HL-60/S4 treated with phorbol 12-myristate 13-acetate at 8.2 ng/mL for 4 days and 3 days (cell line): Measurements from ENCODE around the gene TUBG2.

Source experiments
- in situ Hi-C: fragments of 300-500 bp; cut with MboI; formaldehyde crosslinking; loops from 2 replicates; pipeline ENCODE4 v1.15.0; 2022; ENCODE audit warnings: low sequenced_read_pairs

TUBG2 gene

DNA sequence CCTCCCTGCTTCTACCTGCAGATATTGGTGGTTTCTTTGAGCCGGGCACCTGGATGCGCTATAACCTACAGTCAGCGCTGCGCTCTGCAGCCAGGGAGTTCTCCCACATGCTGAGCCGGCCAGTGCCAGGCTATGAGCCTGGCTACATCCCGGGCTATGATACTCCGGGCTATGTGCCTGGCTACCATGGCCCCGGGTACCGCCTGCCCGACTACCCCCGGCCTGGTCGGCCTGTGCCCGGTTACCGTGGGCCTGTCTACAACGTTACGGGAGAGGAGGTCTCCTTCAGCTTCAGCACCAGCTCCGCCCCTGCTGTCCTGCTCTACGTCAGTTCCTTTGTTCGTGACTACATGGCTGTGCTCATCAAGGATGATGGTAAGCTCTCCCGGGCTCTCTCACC, 36.4 kb downstream of the TUBG2 start:
- in situ Hi-C loops: no loop called here

DNA sequence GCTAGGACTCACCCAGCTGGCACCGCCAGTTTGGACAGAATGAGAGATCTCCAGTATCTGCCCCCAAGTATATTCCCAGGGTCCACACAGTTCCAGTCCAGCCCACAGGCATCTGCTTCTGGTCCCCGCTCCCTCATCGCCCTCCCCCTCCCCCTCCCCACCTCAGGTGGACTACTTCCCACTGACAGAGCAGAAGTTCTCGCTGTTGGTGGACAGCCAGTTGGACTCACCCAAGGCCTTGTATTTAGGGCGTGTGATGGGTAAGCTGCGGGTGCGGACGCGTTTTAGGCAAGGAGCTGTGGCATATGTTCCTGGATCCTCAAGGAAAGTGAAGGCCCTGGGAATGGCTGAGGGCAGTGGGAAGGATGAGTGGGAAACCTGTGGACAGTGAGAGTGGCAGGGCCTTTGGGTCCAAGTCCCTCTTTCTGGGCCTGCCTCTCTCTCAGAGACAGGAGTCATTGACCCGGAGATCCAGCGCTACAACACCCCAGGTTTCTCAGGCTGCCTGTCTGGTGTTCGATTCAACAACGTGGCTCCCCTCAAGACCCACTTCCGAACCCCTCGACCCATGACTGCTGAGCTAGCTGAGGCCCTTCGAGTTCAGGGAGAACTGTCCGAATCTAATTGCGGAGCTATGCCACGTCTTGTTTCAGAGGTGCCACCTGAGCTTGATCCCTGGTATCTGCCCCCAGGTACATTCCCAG, 38.2 kb downstream of the TUBG2 start:
- in situ Hi-C loops: no loop called here

DNA sequence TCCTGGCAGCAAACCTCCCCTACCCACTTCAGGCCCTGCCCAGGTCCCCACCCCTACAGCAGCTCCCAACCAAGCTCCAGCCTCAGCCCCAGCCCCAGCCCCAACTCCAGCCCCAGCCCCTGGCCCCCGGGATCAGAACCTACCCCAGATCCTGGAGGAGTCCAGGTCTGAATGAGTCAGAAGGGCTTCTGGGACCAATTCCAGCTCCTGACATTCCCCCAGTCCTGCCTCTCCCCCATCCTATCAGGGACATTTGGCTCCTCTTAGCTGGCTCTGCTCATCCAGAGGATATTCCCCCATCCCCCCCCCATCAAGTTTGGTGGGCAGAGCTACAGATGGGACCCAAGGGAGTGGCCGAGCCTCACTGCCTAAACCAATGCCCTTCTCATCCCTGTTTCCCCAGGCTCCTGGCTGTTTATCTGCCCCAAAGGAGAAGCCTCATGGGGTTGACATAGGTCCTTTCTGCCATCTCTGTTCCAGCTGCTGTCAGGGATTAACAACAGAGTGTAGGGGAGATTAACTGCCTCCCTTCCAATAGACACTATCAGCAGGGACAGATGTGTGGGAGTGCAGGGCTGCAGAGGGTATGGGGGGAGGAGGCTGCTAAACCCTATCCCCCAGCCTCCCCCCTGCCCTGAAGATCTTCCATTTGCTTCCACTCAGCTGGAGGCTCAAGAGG, 39.8 kb downstream of the TUBG2 start:
- in situ Hi-C loops: no loop called here

DNA sequence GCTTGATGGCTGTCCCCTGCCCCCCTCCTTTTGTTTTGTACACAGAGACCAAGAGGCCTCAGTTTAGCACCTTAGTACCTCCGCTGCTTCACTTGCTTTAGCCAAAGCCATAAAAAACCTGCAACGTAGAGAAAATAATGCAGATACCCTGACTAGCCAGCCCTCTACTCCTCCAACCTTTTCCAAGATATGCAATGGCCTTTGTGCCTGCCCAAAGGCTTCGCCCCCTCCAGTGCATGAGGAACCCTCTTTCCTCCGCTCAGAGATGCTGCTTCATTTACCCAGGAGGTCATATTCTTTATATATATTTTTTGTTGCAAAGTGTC, 40.3 kb downstream of the TUBG2 start:
- in situ Hi-C loops: no loop called here

DNA sequence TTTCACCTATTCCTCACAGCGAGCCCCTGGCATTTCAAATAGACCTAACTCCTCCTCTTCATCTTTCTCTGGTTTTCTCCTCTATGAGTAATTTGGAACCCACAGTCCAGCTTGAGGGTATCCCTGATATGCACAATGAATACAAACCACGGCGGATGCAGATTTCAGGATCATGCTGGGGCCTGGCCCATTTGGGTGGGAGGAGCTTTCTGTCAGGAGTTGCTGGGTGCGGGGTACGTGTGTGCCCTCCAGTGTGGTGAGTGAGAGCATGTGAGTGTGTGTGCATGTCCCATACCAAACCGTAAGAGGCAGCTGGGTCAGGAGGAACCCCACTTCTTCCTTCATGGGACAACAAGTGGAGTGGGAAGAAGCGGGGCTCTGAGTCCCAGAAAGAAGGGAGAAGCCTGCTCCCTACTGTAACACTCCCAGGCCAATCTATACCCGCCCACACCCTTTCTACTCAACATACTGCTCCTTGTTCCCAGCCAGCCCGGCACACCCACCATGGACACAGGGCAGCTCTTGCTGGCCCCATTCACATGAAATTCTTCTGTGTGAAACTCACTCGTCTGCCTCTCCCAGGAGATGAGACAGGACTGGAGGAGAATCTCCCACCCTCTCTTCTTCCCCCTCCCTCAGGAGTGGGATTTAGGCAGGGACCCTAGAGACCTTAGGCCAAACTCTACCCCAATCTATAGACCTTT, 41.7 kb downstream of the TUBG2 start:
- in situ Hi-C loops: loop anchor here (25.0 kb wide), 1 partner anchor 237 kb away; no protein-coding TSS in a partner anchor

DNA sequence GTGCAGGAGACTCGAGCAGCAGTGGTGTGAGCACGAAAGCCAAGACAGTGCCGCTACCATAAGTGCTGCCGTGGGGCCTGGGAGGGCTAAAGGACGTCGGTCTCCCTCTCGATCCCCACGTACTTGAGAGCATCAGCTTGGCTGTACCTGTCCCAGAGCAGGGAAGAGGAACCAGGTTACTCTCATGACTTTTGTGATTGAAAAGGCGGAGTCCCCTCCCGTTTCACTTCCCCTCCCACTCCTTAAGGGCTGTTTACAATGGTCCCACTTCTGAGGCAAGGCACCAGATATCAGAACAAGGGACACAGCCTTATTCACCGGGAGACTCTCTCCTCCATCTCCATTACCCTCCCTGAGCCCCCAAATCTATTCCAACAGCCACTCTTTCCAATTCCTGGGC, 43.4 kb downstream of the TUBG2 start:
- in situ Hi-C loops: loop anchor here (25.0 kb wide), 1 partner anchor 235 kb away; no protein-coding TSS in a partner anchor

DNA sequence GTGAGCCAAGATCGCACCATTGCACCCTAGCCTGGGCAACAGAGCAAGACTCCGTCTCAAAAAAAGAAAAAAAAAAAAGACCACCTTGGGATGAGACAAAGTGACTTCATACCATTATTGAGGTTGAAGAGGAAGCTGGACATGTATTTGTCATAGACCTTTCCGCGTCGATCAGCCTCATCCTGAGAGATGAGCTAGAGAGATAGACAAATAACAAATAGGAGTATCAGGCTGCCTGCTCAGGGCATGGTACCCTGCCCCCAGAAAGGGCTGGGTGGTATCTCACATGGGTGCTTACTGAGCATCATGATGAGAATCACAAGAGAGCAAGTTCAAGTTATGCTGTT, 45.4 kb downstream of the TUBG2 start:
- in situ Hi-C loops: loop anchor here (25.0 kb wide), 1 partner anchor 233 kb away; no protein-coding TSS in a partner anchor

DNA sequence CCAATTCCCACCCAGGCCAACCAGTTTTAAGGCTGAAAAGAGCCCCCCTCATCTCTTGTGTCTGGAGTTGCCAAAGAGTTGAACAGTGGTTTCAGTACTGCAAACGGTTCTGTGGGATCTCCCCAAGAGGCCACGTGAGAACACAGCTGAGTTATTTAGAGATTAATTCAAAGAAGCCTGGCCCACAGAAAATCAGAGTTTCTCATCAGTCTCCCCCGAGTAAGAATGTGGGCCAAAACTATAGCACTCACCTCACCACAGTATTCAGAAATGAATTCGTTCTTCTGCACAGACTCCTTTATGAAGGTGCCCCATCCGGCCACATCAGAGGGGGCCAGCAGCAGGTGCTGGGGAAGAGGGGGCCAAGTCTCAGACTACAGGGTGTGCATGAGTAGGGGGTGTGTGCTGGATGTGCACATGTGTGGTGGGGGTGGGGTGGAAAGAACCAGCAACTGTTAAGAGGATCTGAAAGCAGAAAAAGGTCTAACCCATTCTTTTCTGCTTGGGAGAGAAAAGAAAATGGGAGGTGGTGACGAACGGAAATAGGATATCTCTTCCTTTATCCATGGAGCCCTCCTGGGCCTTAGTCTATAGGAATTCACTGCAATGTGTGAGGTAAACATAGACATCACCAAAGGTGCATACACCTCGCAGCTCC, 45.9 kb downstream of the TUBG2 start:
- in situ Hi-C loops: loop anchor here (25.0 kb wide), 1 partner anchor 232 kb away; no protein-coding TSS in a partner anchor

DNA sequence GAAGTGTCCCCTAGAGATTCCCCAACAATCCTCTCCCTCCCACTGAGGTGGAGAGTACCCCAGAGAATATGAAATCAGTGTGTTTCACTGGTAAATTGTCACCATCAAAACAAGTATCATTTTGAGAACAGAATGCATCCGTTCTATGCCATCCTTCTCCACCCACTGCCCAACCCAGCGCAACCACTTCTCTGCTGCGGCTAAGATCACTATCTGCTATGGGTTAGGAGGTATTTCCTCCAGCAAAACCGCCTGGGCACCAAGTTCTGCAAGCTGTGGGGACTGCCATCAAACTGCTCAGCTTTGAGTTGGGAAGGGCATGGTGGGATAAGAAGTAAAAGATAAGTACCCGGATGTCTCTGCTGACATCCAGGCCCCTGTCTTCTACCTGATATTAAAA, 47.6 kb downstream of the TUBG2 start:
- in situ Hi-C loops: loop anchor here (25.0 kb wide), 1 partner anchor 231 kb away; no protein-coding TSS in a partner anchor

DNA sequence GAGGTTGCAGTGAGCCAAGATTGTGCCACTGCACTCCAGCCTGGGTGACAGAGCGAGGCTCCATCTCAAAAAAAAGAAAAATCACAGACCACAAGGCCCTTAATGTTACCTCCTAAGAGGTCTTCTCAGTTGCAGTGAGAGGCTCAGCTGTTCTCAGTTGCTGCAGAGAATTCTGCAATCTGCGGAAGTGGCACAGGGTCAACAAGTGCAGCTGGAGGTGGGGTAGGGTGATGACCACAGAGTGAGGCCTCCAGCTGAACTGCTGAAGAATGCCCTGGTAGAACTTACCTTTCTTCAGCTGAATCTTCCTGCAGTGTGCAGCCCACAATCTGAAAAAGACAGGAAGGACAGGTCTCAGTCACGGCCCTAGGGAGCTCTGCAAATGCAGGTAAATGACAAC, 49.5 kb downstream of the TUBG2 start:
- in situ Hi-C loops: loop anchor here (25.0 kb wide), 1 partner anchor 229 kb away; no protein-coding TSS in a partner anchor

DNA sequence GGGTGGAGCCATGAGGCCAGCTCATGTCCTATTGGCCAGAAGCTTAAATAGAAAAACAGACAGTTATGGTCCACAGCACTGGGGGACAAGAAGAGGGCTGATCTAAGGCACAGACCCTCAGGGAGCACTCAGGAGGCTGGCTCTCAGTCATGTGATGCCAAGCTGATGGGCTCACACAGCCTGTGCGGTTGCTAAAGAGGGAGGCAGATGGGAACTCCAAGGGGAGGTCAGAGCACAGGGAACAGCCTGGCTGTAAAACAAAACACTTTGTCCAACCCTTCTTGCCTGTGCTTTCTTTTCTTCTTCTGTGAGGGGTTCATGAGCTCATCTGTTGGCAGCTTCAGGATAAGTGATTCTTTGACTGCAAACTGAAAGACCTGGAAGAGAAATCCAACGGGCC, 50.5 kb downstream of the TUBG2 start:
- in situ Hi-C loops: loop anchor here (25.0 kb wide), 1 partner anchor 228 kb away; no protein-coding TSS in a partner anchor
